EL (cell line): ENCODE data around the gene SIX6.

Source experiments
- DNase-seq: peaks from one replicate; pipeline ENCODE4 v3.0.0-alpha.2; 2016

The SIX6 gene

GRCh38 chr14:60514741-60515491 is 6.0 kb downstream of the SIX6 start:
- peak; percentile 16 for DNase-seq

- no peak for DNase-seq
Measured at GRCh38 chr14:60515511-60516289, 6.8 kb downstream of the SIX6 start.

GRCh38 chr14:60532442-60532841 is 23.5 kb downstream of the SIX6 start:
- DNase-seq = no peak

- DNase-seq = no peak
Measured at GRCh38 chr14:60537663-60538062, 28.7 kb downstream of the SIX6 start.

- no peak for DNase-seq
Measured at GRCh38 chr14:60544659-60545058, 35.7 kb downstream of the SIX6 start.

GRCh38 chr14:60553808-60554207 is 44.9 kb downstream of the SIX6 start:
- DNase-seq = no peak

- peak; percentile 56 for DNase-seq
Measured at GRCh38 chr14:60561845-60562746, 53.1 kb downstream of the SIX6 start.
